B cell (primary cell): ENCODE data around the gene MAP7D1. TPM values are rescaled to one million over a fixed set of nuclear protein-coding genes. Genes with fewer than 3 reads are reported as not detected.

Source experiments
- ATAC-seq: fragments of 200-7000 bp; cut with Tn5 transposase; one replicate; pipeline ENCODE4 v1.10.0; 2021; ENCODE audit warnings: low read depth, mild to moderate bottlenecking, moderate number of reproducible peaks, moderate library complexity
- CTCF ChIA-PET: fragments of 350-600 bp; sonication (Branson Sonifier 250); formaldehyde crosslinking; loops from one replicate; lab custom pipeline; 2021; ENCODE audit warnings: antibody characterized with exemption, inconsistent platforms; lab: Charles Lee
- POLR2A ChIA-PET: fragments of 350-600 bp; sonication (Branson Sonifier 250); formaldehyde crosslinking; loops from one replicate; lab custom pipeline; 2021; ENCODE audit warnings: antibody characterized with exemption; lab: Charles Lee
- DNase-seq: peaks from one replicate; pipeline ENCODE4 v3.0.0; 2013
- H2AFZ ChIP-seq: 2 replicates; pipeline ENCODE4 v1.6.1; 2012; ENCODE audit warnings: mild to moderate bottlenecking, low read depth, low read length; ENCODE audit not compliant: insufficient read depth, poor library complexity, severe bottlenecking
- H3K27ac ChIP-seq, 2 donors: 1 replicate in 1 of 2; 2 replicates in 1 of 2; pipeline ENCODE4 v1.5.1; 2012 to 2013; ENCODE audit warnings: low read length in 2 of 2, mild to moderate bottlenecking in 2 of 2, moderate library complexity in 1 of 2
- H3K27me3 ChIP-seq, 4 experiments: fragments of 200-600 bp in 1 of 4; sonication (generic) in 1 of 4; replicated peaks in 1 of 4; 1 replicate in 2 of 4; 2 replicates in 2 of 4; pipeline versions ENCODE4 v1.6.1 to v1.7.0; 2013 to 2016; ENCODE audit warnings: low read length in 3 of 4, mild to moderate bottlenecking in 2 of 4, mixed read lengths in 1 of 4, moderate library complexity in 1 of 4; ENCODE audit not compliant: insufficient read depth in 4 of 4, control insufficient read depth in 3 of 4; ENCODE audit errors: control extremely low read depth in 1 of 4
- H3K36me3 ChIP-seq, 2 experiments: replicated peaks in 1 of 2; 1 replicate in 1 of 2; 2 replicates in 1 of 2; pipeline versions ENCODE4 v1.6.1 to v1.7.1; 2013; ENCODE audit warnings: low read length in 1 of 2; ENCODE audit not compliant: insufficient read depth in 2 of 2, control insufficient read depth in 1 of 2; ENCODE audit errors: control extremely low read depth in 1 of 2, extremely low read depth in 1 of 2
- H3K4me1 ChIP-seq, 2 donors: fragments of 200-600 bp in 1 of 2; sonication (generic) in 1 of 2; 1 replicate in 1 of 2; 2 replicates in 1 of 2; pipeline versions ENCODE4 v1.5.1 to v1.6.1; 2013 to 2017; ENCODE audit warnings: low read length in 2 of 2; ENCODE audit not compliant: control insufficient read depth in 2 of 2, insufficient read depth in 2 of 2
- H3K4me2 ChIP-seq: replicated peaks from 2 replicates; pipeline ENCODE3; 2012; ENCODE audit warnings: mild to moderate bottlenecking, low read depth, low read length; ENCODE audit not compliant: poor library complexity, severe bottlenecking
- H3K4me3 ChIP-seq, 5 experiments: fragments of 200-600 bp in 1 of 5; sonication (generic) in 1 of 5; 1 replicate in 3 of 5; 2 replicates in 2 of 5; pipeline versions ENCODE4 v1.5.1 to v1.7.0; 2011 to 2016; ENCODE audit warnings: low read length in 4 of 5, mild to moderate bottlenecking in 4 of 5, low read depth in 2 of 5, control low read depth in 1 of 5, moderate library complexity in 1 of 5; ENCODE audit not compliant: insufficient read depth in 1 of 5; ENCODE audit errors: control extremely low read depth in 1 of 5, extremely low read depth in 1 of 5
- H3K79me2 ChIP-seq: fragments of 200-600 bp; sonication (generic); one replicate; pipeline ENCODE4 v1.6.0; 2016; ENCODE audit warnings: low read length; ENCODE audit not compliant: control insufficient read depth, insufficient read depth
- H3K9ac ChIP-seq: fragments of 200-600 bp; sonication (generic); 2 replicates; pipeline ENCODE4 v1.6.1; 2017; ENCODE audit warnings: mild to moderate bottlenecking, low read length, moderate library complexity
- H3K9me3 ChIP-seq, 3 donors: one replicate each; pipeline versions ENCODE4 v1.6.1 to v1.7.1; 2013; ENCODE audit warnings: low read length in 2 of 3; ENCODE audit not compliant: control insufficient read depth in 2 of 3, insufficient read depth in 1 of 3; ENCODE audit errors: control extremely low read depth in 1 of 3
- H4K20me1 ChIP-seq: 2 replicates; pipeline ENCODE4 v1.6.0; 2012; ENCODE audit warnings: mild to moderate bottlenecking, low read length; ENCODE audit not compliant: insufficient read depth, control insufficient read depth, poor library complexity, severe bottlenecking
- H3K27ac Mint-ChIP-seq: one replicate; pipeline ENCODE4 v1.8.0; 2021; ENCODE audit warnings: mixed read lengths
- H3K27me3 Mint-ChIP-seq: one replicate; pipeline ENCODE4 v1.8.0; 2021; ENCODE audit warnings: mixed read lengths
- H3K4me1 Mint-ChIP-seq: one replicate; pipeline ENCODE4 v1.8.0; 2021; ENCODE audit warnings: mixed read lengths
- H3K4me3 Mint-ChIP-seq: one replicate; pipeline ENCODE4 v1.8.0; 2021; ENCODE audit warnings: mixed read lengths
- H3K9me3 Mint-ChIP-seq: one replicate; pipeline ENCODE4 v1.8.0; 2022; ENCODE audit warnings: mixed read lengths; ENCODE audit not compliant: insufficient read depth
- CTCF ChIP-seq: fragments of 200-600 bp; IDR thresholded peaks from one replicate; pipeline ENCODE4 v1.8.0; 2022; ENCODE audit warnings: antibody characterized with exemption, mild to moderate bottlenecking
- EZH2 ChIP-seq: IDR thresholded peaks from 2 replicates; pipeline ENCODE4 v1.6.1; 2012; ENCODE audit warnings: borderline replicate concordance, low read depth, mild to moderate bottlenecking, moderate library complexity, low read length; ENCODE audit not compliant: insufficient read depth, poor library complexity, severe bottlenecking
- WGBS: methylation state at CpG from one replicate; pipeline ENCODE4 v1.1.5; 2013; ENCODE audit warnings: missing lambda C conversion rate; ENCODE audit not compliant: insufficient coverage; 5-methylcytosine and 5-hydroxymethylcytosine counted together
- intact Hi-C: fragments of 100-400 bp; cut with micrococcal nuclease; formaldehyde crosslinking; loops from one replicate; pipeline ENCODE4 v1.10.0; 2022
- polyA plus RNA-seq: library from polyadenylated mRNA; depleted of rRNA; stranded (reverse); fragments of >200 nt; gene quantifications from 2 replicates; pipeline ENCODE4 v1.2.3, GENCODE V29; 2012
- total RNA-seq, 2 donors: library from RNA; stranded (reverse); fragments of 120-200 nt in 1 of 2; gene quantifications; 1 replicate in 1 of 2; 2 replicates in 1 of 2; pipeline versions ENCODE4 v1.2.3 to v1.2.4, GENCODE V29; 2013 to 2022

The MAP7D1 gene
- total and polyA plus RNA-seq, 2 donors (not counting 1 experiment from before 2014, with no cell fraction given) = 44.2 to 65.2 TPM

DNA sequence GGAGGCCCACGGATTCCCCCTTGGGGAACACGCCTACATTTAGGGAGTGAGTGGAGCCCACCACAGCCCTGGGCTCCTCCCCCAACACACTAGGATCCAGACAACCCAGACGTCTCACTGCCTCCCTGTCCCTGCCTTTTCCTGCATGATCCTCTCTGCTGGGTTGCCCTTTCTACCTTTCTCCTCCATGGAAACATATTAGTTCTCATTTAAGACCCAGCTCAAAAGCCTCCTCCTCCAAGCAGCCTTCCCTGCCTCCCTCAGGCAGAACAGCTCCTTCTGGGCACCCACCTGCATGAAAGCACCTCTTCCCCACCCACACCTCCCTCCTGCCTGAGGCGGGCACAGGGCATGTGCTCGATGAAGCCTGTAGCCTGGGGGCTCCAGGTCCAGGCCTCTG, 41.6 kb upstream of the MAP7D1 start:
- CTCF ChIA-PET = no interaction called here
- Mint-ChIP-seq H3K27ac (no peak overlapping the region), H3K27me3 (no peaks in the 10 kb centered on the region), H3K9me3 (no peaks in the 10 kb centered on the region), H3K4me1 (no peaks in the 10 kb centered on the region), H3K4me3 (no peak overlapping the region)
- Histone ChIP-seq H3K9ac (no peak overlapping the region), H3K9me3 (no peaks in the 10 kb centered on the region), H2AFZ (no peak overlapping the region), H3K4me2 (no peak overlapping the region), H3K79me2 (no peaks in the 10 kb centered on the region), H3K27ac (no peak overlapping the region), H4K20me1 (no peaks in the 10 kb centered on the region), H3K4me1 (no peaks in the 10 kb centered on the region), H3K36me3 (no peaks in the 10 kb centered on the region), H3K4me3 (no peak overlapping the region), H3K27me3 (peaks cover 0 to 5% (median 0%) of the 10 kb centered on the region in 4 experiments)
- POLR2A ChIA-PET = no interaction called here
- intact Hi-C loops = no loop called here
- ATAC-seq (no peak), DNase-seq (no peak)
- WGBS = 67% methylated on average over 3 of the region's 5 CpGs
- TF ChIP-seq EZH2 = no peak
- TF ChIP-seq CTCF = no peak

GRCh38 chr1:36115200-36115669, 40.7 kb upstream of the MAP7D1 start:
- Histone ChIP-seq H3K4me3 (no peak overlapping the region), H3K9me3 (no peaks in the 10 kb centered on the region), H2AFZ (no peak overlapping the region), H3K27me3 (peaks cover 0 to 5% (median 0%) of the 10 kb centered on the region in 4 experiments), H3K79me2 (no peaks in the 10 kb centered on the region), H3K27ac (no peak overlapping the region), H3K36me3 (no peaks in the 10 kb centered on the region), H3K4me1 (no peaks in the 10 kb centered on the region), H3K9ac (no peak overlapping the region), H4K20me1 (no peaks in the 10 kb centered on the region), H3K4me2 (no peak overlapping the region)
- Mint-ChIP-seq H3K4me1 (no peaks in the 10 kb centered on the region), H3K9me3 (no peaks in the 10 kb centered on the region), H3K27me3 (no peaks in the 10 kb centered on the region), H3K27ac (no peak overlapping the region), H3K4me3 (no peak overlapping the region)
- TF ChIP-seq EZH2 = no peak
- TF ChIP-seq CTCF = no peak
- CTCF ChIA-PET = interaction anchor here (4.2 kb wide), 1 partner anchor 19 kb away, joined by 20 read pairs; no protein-coding TSS in a partner anchor
- POLR2A ChIA-PET = no interaction called here
- intact Hi-C loops = no loop called here
- DNase-seq = no peak
- no peak for ATAC-seq
- WGBS = 93% methylated on average over 14 of the region's 18 CpGs
